Measurements from ENCODE around the gene PCMT1. TPM values are rescaled to one million over a fixed set of nuclear protein-coding genes. Genes with fewer than 3 reads are reported as not detected.

Gene PCMT1
- polyA plus RNA-seq, 3 donors: 84.8 to 315 (median 262) TPM

GRCh38 chr6:149782337-149782736, 32.8 kb downstream of the PCMT1 start:
- H3K27ac ChIP-seq (ENCODE audit: low read depth in 1 of 2, low read length in 2 of 2): peak overlapping the region in 1 of 2 donors; percentile 1
- DNase-seq: no peak
- intact Hi-C loops (cut with micrococcal nuclease): no loop called here
- H3K4me1 Mint-ChIP-seq: peaks cover 3% of the 10 kb centered on the region
- H3K4me3 Mint-ChIP-seq: no peak overlapping the region
- TF ChIP-seq CTCF (IDR thresholded peaks at IDR 0.05): no peak
- no peaks in the 10 kb centered on the region for H3K27me3 ChIP-seq (ENCODE audit: control insufficient read depth in 2 of 2, insufficient read depth in 2 of 2, low read length in 2 of 2)
- H3K9ac ChIP-seq (ENCODE audit: insufficient read depth, low read length, poor library complexity, severe bottlenecking): no peak overlapping the region
- H3K36me3 ChIP-seq (replicated peaks in 1 of 2; ENCODE audit: control insufficient read depth in 1 of 2, insufficient read depth in 2 of 2, low read length in 2 of 2): peaks cover 52 to 69% of the 10 kb centered on the region in 2 donors
- peaks cover 73% of the 10 kb centered on the region for H3K79me2 ChIP-seq (ENCODE audit: insufficient read depth, low read length)
- peaks cover 69% of the 10 kb centered on the region for H4K20me1 ChIP-seq (ENCODE audit: insufficient read depth, low read length)
- no peaks in the 10 kb centered on the region for H3K4me1 ChIP-seq (ENCODE audit: control insufficient read depth in 1 of 2, insufficient read depth in 2 of 2, low read length in 2 of 2)
- peaks cover 43 to 64% of the 10 kb centered on the region in 2 donors for H3K36me3 Mint-ChIP-seq
- H3K4me3 ChIP-seq (replicated peaks in 1 of 3; ENCODE audit: low read depth in 2 of 3, low read length in 3 of 3): no peak overlapping the region
- no peaks in the 10 kb centered on the region for H3K9me3 ChIP-seq (replicated peaks in 1 of 2; ENCODE audit: control insufficient read depth in 1 of 2, insufficient read depth in 1 of 2, low read length in 2 of 2)
- peaks cover 0 to 2% (median 0%) of the 10 kb centered on the region in 7 donors for H3K9me3 Mint-ChIP-seq
- 93% methylated on average over 1 of the region's 2 CpGs for WGBS (ENCODE audit: insufficient coverage)
- peak overlapping the region in 2 of 7 donors; percentile 35 to 63 for H3K27ac Mint-ChIP-seq
- no peak overlapping the region for H2AFZ ChIP-seq (ENCODE audit: insufficient read depth, low read depth, low read length, poor library complexity, severe bottlenecking)
- no peak overlapping the region for H3K4me2 ChIP-seq (replicated peaks; ENCODE audit: extremely low read depth, low read length, poor library complexity, severe bottlenecking)
- H3K27me3 Mint-ChIP-seq (ENCODE audit: low read depth in 3 of 3): no peaks in the 10 kb centered on the region

GRCh38 chr6:149783551-149783950, 34.0 kb downstream of the PCMT1 start:
- no peak for DNase-seq
- peaks cover 45 to 68% of the 10 kb centered on the region in 2 donors for H3K36me3 ChIP-seq (replicated peaks in 1 of 2; ENCODE audit: control insufficient read depth in 1 of 2, insufficient read depth in 2 of 2, low read length in 2 of 2)
- H3K4me3 ChIP-seq (replicated peaks in 1 of 3; ENCODE audit: low read depth in 2 of 3, low read length in 3 of 3): no peak overlapping the region
- no peak for TF ChIP-seq CTCF (IDR thresholded peaks at IDR 0.05)
- no peaks in the 10 kb centered on the region for H3K27me3 ChIP-seq (ENCODE audit: control insufficient read depth in 2 of 2, insufficient read depth in 2 of 2, low read length in 2 of 2)
- intact Hi-C loops (cut with micrococcal nuclease): no loop called here
- no peaks in the 10 kb centered on the region for H3K27me3 Mint-ChIP-seq (ENCODE audit: low read depth in 3 of 3)
- no peak overlapping the region for H3K4me3 Mint-ChIP-seq
- peaks cover 72% of the 10 kb centered on the region for H4K20me1 ChIP-seq (ENCODE audit: insufficient read depth, low read length)
- peak overlapping the region in 3 of 7 donors; percentile 4 to 57 (median 30) for H3K27ac Mint-ChIP-seq
- no peak overlapping the region for H3K27ac ChIP-seq (ENCODE audit: low read depth in 1 of 2, low read length in 2 of 2)
- peaks cover 3% of the 10 kb centered on the region for H3K4me1 Mint-ChIP-seq
- no peaks in the 10 kb centered on the region for H3K4me1 ChIP-seq (ENCODE audit: control insufficient read depth in 1 of 2, insufficient read depth in 2 of 2, low read length in 2 of 2)
- no peak overlapping the region for H3K9ac ChIP-seq (ENCODE audit: insufficient read depth, low read length, poor library complexity, severe bottlenecking)
- peaks cover 0 to under 1% (median 0%) of the 10 kb centered on the region in 7 donors for H3K9me3 Mint-ChIP-seq
- peaks cover 75% of the 10 kb centered on the region for H3K79me2 ChIP-seq (ENCODE audit: insufficient read depth, low read length)
- WGBS (ENCODE audit: insufficient coverage): no CpG with 5 or more reads among the region's 3 CpGs
- no peaks in the 10 kb centered on the region for H3K9me3 ChIP-seq (replicated peaks in 1 of 2; ENCODE audit: control insufficient read depth in 1 of 2, insufficient read depth in 1 of 2, low read length in 2 of 2)
- H2AFZ ChIP-seq (ENCODE audit: insufficient read depth, low read depth, low read length, poor library complexity, severe bottlenecking): no peak overlapping the region
- H3K4me2 ChIP-seq (replicated peaks; ENCODE audit: extremely low read depth, low read length, poor library complexity, severe bottlenecking): no peak overlapping the region
- peaks cover 39 to 63% of the 10 kb centered on the region in 2 donors for H3K36me3 Mint-ChIP-seq
